Esophagus squamous epithelium (tissue), 5 donors: ENCODE measurements around the gene DNAH10. TPM values are rescaled to one million over a fixed set of nuclear protein-coding genes. Genes with fewer than 3 reads are reported as not detected.

ENCODE experiments used
- DNase-seq: peaks from one replicate; lab custom pipeline; 2025; lab: John Stamatoyannopoulos, UW
- H3K27ac ChIP-seq, 4 donors: fragments of 200-600 bp; sonication (generic); one replicate each; pipeline ENCODE4 v1.5.1; 2016 to 2019; ENCODE audit warnings: mild to moderate bottlenecking in 1 of 4
- H3K27me3 ChIP-seq, 4 donors: fragments of 200-600 bp; sonication (generic); 1 replicate in 3 of 4; 2 replicates in 1 of 4; pipeline versions ENCODE4 v1.5.1 to v1.6.0; 2017 to 2021; ENCODE audit warnings: antibody characterized with exemption in 1 of 4
- H3K36me3 ChIP-seq, 3 donors: fragments of 200-600 bp; sonication (generic); one replicate each; pipeline ENCODE4 v1.5.1; 2016 to 2019
- H3K4me1 ChIP-seq, 3 donors: fragments of 200-600 bp; sonication (generic); one replicate each; pipeline ENCODE4 v1.5.1; 2017 to 2019
- H3K4me3 ChIP-seq, 4 donors: fragments of 200-600 bp; sonication (generic); 1 replicate in 3 of 4; 2 replicates in 1 of 4; pipeline ENCODE4 v1.5.1; 2016 to 2019; ENCODE audit warnings: mild to moderate bottlenecking in 2 of 4, moderate library complexity in 1 of 4
- H3K9me3 ChIP-seq, 3 donors: fragments of 200-600 bp; sonication (generic); one replicate each; pipeline ENCODE4 v1.5.1; 2016 to 2019
- CTCF ChIP-seq, 6 experiments: fragments of 450-650 bp in 4 of 6; fragments of 200-600 bp in 2 of 6; sonication (generic) in 2 of 6; IDR thresholded peaks; one replicate each; pipeline ENCODE4 v1.5.1; 2016 to 2019; ENCODE audit warnings: antibody characterized with exemption in 6 of 6, mild to moderate bottlenecking in 4 of 6, moderate library complexity in 4 of 6
- POLR2A ChIP-seq, 4 donors: fragments of 450-650 bp; IDR thresholded peaks; one replicate each; pipeline ENCODE4 v1.6.1; 2017; ENCODE audit warnings: antibody characterized with exemption in 4 of 4, mild to moderate bottlenecking in 4 of 4, moderate library complexity in 3 of 4
- WGBS, 2 donors: methylation state at CpG; one replicate each; pipeline ENCODE4 v1.1.5; 2018; 5-methylcytosine and 5-hydroxymethylcytosine counted together
- intact Hi-C: fragments of 100-400 bp; cut with DNase I; formaldehyde crosslinking; loops from one replicate; pipeline ENCODE4 v1.15.0; 2022
- total RNA-seq, 4 donors: library from RNA; depleted of rRNA; stranded (reverse); fragments of >200 nt; gene quantifications; one replicate each; pipeline ENCODE4 v1.1.0, GENCODE V29; 2016
- donor health status: DM: yes; HTN: yes; CAD: no.

The DNAH10 gene
- total RNA-seq, 4 donors from 2014 or later: not detected

- Histone ChIP-seq H3K4me3 (no peak overlapping the region), H3K36me3 (no peaks in the 10 kb centered on the region), H3K4me1 (no peaks in the 10 kb centered on the region), H3K27me3 (peaks cover 0 to 33% (median 0%) of the 10 kb centered on the region in 4 donors), H3K9me3 (no peaks in the 10 kb centered on the region), H3K27ac (no peak overlapping the region)
- no peak for DNase-seq
- WGBS, 2 donors: 65 to 68% methylated on average over 11 to 18 of the region's 20 CpGs
- intact Hi-C loops: no loop called here
- TF ChIP-seq CTCF (IDR thresholded peaks at IDR 0.05) (no peak), POLR2A (IDR thresholded peaks at IDR 0.05) (no peak)
Measured at GRCh38 chr12:123914726-123915333, 152.7 kb downstream of the DNAH10 start.

- Histone ChIP-seq H3K4me3 (no peak overlapping the region), H3K9me3 (no peaks in the 10 kb centered on the region), H3K4me1 (no peaks in the 10 kb centered on the region), H3K27me3 (peaks cover 0 to 39% (median 0%) of the 10 kb centered on the region in 4 donors), H3K27ac (no peak overlapping the region), H3K36me3 (no peaks in the 10 kb centered on the region)
- WGBS, 2 donors: 35 to 37% methylated on average over 5 of the region's 5 CpGs
- no peak for DNase-seq
- intact Hi-C loops: no loop called here
- no peak for TF ChIP-seq CTCF (IDR thresholded peaks at IDR 0.05)
Measured at GRCh38 chr12:123916729-123917128, 154.6 kb downstream of the DNAH10 start.

GRCh38 chr12:123917337-123917850 lies 155.3 kb downstream of the DNAH10 start:
- DNase-seq: no peak
- no peaks in the 10 kb centered on the region for H3K4me1 ChIP-seq
- no peaks in the 10 kb centered on the region for H3K36me3 ChIP-seq
- TF ChIP-seq POLR2A (IDR thresholded peaks at IDR 0.05) (no peak), CTCF (IDR thresholded peaks at IDR 0.05) (no peak)
- H3K4me3 ChIP-seq: no peak overlapping the region
- no peak overlapping the region for H3K27ac ChIP-seq
- WGBS, 2 donors: 69 to 79% methylated on average over 2 to 4 of the region's 19 CpGs
- peaks cover 0 to 39% (median 0%) of the 10 kb centered on the region in 4 donors for H3K27me3 ChIP-seq
- H3K9me3 ChIP-seq: no peaks in the 10 kb centered on the region
- intact Hi-C loops: no loop called here

- intact Hi-C loops: no loop called here
- no peaks in the 10 kb centered on the region for H3K4me1 ChIP-seq
Measured at GRCh38 chr12:123919980-123920360, 157.9 kb downstream of the DNAH10 start.

More at GRCh38 chr12:123919980-123920360, 157.9 kb downstream of the DNAH10 start:
- Histone ChIP-seq H3K4me3 (no peak overlapping the region), H3K27me3 (peaks cover 0 to 30% (median 0%) of the 10 kb centered on the region in 4 donors), H3K27ac (no peak overlapping the region), H3K36me3 (no peaks in the 10 kb centered on the region), H3K9me3 (no peaks in the 10 kb centered on the region)
- no peak for DNase-seq
- WGBS, 2 donors: 53 to 59% methylated on average over 3 of the region's 3 CpGs
- TF ChIP-seq CTCF (IDR thresholded peaks at IDR 0.05) (no peak), POLR2A (IDR thresholded peaks at IDR 0.05) (no peak)
